NCI-H1417 treated with DMSO at 0.1 percent for 48 hours (cell line): Measurements from ENCODE around the gene PRKX.
"Not testable (repeated sequence)": the region's sequence is repeated elsewhere in the genome, so short reads cannot be mapped to it uniquely, and the experiment has no call there.

Source experiments
- DNase-seq: peaks from one replicate; lab custom pipeline; 2025; lab: John Stamatoyannopoulos, UW

Gene PRKX

DNA sequence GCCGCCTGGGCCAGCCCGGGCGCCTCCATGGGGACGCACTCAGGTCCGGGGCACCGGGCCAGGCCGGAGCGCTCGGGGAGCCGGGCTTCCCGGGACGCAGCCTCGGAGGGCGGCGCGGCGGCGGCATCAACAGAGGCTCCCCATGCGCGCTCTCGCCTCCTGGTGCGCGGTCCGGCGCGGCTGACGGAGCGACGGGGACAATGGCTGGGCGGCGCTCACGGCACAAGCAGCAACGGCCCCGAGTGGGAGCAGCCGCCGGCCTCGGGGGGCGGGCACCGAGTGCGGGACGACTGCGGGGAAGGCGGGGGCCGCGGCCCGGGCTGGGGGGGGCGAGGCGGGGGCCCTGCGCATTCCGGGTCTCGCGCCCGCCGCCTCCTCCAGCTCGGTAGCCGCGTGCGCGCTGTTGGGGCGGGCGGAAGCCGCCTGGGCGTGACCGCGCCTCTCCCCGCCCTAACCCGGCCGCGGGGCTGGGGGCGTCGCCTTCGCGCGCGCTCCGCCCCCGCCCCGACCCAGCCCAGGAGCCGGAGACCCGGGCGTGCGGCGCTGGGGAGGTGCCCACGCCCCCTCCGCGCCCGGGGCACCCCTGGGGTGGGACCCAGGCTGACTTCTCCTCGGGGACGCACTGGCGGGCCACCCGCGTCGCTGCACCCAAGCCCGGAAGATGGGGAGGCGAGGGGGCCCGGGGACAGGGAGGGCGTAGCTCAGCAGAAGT lies at the start of gene PRKX:
Gene PRKX, minus strand, starts transcription at position 425 of the 712 bp plus-strand sequence. Its CDS starts 396 bp downstream, at position 29.
- DNase-seq = no peak

DNA sequence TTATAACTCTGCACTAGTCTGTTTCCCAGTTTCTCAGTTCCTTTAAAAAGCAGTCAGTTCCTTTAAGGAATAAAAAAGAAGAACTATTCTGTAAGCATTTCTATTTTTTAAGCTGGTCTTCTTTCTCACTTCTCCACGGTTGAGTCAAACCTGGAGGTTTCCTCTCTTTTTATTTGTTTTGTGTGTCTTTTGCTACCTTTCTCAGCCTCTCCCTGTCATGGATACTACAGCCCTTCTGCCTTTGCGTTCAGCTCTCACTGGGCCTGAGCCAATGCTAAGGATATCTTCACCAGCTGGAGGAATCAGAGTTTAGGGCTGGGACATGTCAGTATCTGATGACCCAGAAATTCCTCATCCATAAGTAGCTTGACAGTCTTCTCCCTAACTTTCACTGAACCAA lies 49.7 kb upstream of the PRKX start:
- DNase-seq = no peak

DNA sequence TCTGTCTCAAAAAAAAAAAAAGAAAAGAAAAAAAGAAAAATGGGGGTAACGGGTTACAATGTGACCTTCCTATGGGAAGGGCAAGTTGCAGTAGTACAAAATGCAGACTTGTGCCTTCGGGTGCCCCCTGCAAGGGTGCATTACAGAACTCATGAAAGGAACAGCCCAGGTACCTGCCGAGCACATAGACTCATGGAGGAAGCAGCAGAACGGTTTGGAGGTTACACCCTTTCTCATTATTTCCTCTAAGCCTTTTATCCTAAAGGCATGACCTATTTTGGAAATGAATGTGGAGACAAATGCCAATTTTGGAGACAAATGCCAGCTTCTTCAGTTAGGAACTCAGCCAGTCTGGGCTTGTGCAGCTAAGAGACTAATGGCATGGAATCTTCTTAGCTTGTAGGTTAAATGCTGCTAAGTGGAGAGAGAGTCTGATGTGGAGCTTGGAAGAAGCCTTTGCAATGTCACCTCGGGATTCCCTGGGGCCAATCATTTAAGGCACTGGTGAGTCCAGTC lies 44.1 kb upstream of the PRKX start:
- DNase-seq = no peak

DNA sequence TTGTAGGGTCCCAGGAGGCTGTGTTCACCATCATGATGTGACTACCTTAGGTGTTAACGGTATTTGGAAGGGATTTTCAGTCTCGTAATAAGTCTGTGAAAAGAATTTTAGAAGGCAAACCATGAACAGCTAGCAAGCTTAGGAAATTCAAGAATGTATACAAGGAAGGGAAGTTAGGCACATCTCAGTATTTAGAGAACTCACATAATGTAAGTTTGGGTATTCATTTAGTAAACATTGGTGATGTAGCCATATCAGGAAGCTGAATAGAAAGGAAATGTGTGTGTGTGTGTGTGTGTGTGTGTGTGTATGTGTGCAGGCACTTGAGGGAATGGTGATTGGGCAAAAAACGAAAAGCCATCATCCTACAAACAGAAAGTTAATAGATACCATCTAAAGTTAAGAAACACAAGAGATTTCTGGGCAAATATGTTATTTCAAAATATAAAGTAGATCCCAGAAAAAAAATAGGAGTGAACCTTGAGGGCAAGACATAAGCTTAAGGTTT lies 34.7 kb upstream of the PRKX start:
- DNase-seq = no peak

DNA sequence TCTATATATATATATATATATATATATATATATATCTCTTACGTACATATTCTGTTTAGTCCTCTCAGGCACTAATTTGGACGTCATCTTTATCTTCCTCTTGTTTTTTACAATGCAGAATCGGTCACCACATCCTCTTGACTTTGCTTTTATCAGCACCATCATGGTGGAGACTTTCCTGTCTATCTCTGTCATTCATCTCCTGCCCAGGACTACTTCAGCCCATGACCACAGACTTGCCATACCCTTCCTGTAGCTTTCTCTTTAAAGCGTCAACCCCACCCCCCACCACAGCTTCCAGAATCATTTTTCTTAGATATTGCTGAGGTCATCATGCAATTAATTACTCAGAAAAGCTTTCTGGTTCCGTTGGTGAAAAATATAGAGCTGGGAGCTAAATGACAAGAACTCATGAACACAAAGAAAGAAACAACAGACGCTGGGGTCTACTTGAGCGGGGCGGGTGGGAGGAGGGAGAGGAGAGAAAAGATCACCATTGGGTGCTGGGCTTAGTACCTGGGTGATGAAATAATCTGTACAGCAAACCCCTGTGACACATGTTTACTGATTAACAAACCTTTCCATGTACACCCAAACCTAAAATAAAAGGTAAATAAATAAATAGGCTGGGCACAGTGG lies 30.5 kb upstream of the PRKX start:
- no peak for DNase-seq

DNA sequence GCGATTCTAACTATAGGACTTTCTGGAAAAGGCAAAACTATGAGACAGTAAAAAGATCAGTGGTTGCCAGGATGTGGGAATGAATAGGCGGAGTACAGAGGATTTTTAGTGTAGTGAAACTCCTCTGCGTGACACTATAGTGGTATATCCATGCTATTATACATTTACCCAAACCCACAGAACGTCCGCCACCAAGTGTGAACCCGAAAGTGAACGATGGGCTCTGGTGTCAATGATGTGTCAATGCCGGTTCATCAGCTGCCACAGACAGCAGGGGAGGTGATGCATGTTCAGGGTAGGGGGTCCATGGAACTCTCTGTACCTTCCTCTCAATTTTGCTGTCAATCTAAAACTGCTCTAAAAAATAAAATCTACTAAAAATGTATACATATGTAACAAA lies 27.5 kb upstream of the PRKX start:
- not testable (repeated sequence) for DNase-seq

DNA sequence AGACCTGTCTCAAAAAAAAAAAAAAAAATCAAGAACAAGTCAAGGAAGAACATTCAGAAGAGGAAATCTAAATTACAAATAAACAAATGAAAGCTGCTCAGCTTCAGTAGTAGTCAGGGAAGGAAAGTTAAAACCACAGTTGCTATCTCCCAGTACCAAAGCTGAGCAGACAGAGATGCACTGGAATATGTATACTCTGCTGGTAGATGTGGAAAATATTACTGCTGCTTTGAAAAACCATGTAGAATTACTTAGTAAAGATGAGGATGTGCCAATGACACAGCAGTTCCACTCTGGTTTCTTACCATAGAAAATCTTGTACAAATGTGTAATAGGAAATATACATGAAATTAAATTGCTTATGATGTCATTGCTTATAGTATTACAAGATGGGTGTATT lies 25.1 kb upstream of the PRKX start:
- DNase-seq = no peak

DNA sequence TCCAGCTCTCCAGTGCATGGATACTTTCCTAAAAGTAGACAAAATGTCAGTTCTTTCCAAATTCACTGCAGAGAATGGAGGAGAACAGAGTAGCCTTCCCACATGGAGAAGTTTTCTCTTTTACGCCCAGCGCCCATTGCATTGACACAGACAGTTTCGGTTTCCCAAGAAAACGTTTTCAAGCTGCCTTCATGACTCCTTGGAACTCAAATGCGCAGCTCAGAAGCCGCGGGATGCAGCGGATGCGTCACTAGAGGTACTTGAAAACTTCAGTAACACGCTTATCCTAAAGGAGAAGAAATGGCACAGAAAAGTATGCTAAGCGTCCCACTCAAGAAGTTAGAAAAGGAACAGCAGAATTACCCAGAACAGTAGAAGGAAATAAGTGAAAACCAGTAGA lies 23.1 kb upstream of the PRKX start:
- DNase-seq = not testable (repeated sequence)

DNA sequence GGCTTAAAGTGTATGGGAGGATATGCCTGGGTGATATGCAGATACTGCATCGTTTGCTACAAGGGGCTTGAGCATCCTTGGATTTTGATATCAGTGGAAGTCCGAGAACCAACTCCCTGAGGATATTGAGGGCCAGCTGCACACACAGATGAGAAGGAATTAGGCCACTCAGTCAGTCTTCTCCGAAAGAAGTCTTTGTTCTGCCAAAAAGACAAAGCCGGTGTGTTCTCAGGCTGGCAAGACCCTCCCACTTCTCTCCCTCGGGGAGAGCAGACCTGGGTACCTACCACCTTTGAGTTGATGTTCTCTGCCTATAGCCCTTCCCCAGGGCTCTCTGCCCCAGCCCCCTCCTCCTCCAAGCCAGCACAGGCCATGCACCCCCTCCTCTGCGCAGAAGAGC lies 22.4 kb upstream of the PRKX start:
- DNase-seq = not testable (repeated sequence)

DNA sequence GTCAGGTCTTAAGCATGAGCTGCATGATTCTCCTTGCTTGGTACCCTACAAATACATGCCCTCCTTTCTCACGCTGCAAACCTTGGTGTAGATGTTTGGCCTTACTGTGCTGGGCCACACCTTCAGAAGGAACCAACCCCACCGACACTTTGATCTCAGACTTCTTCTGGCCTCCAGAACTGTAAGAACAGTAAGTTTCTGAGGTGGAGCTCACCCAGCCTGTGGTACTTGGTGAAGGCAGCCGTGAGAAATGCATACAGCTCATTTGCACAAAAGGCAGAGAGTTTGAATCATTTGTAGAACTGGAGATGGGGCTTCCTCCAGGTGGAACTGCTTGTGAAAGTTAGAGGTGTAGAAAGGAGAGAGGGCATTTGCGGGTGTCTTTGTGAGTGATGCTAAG lies 21.0 kb upstream of the PRKX start:
- not testable (repeated sequence) for DNase-seq

DNA sequence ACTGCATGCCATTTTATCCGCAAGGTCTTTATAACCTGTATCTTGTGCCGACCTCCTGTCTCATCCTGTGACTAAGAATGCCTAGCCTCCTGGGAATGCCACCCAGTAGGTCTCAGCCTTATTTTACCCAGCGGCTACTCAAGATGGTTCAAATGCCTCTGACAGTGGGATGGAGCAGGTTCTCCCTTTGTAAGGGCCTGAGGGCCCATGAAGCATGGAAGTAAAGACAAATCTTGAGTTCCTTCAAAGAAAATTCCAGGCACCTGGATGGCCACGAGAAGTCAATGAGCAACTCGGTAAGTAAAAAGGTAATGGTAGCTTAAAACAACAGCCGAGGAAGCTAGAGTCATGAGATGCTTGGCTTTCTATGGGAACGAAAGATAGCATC lies 19.6 kb upstream of the PRKX start:
- DNase-seq = no peak

DNA sequence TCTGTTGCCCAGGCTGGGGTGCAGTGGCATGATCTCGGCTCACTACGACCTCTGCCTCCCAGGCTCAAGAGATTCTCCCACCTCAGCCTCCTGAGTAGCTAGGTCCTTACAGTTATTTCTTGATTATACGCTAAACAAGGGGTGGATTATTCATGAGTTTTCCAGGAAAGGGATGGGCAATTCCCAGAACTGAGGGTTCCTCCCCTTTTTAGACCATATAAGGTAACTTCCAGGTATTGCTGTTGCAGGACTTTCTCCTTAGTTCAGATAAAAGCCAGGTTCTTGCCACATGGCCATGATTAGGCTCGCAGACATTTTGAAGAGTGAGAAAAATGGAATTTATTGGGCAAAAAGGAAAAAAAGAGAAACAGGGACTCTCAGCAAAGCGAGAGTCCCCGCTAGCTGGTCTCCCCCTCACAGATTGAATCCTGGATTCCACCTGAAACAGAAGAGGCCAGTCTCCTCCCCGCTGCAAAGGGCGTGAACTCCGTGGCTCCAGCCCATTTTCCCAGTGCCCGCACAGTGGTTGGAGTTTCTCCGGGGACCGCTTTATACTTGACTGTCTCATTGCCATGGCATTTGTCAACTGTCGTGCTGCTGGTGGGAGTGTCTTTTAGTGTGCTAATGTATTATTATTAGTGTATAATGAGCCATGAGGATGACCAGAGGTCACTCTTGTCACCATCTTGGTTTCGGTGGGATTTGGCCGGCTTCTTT lies 19.0 kb upstream of the PRKX start:
- not testable (repeated sequence) for DNase-seq

DNA sequence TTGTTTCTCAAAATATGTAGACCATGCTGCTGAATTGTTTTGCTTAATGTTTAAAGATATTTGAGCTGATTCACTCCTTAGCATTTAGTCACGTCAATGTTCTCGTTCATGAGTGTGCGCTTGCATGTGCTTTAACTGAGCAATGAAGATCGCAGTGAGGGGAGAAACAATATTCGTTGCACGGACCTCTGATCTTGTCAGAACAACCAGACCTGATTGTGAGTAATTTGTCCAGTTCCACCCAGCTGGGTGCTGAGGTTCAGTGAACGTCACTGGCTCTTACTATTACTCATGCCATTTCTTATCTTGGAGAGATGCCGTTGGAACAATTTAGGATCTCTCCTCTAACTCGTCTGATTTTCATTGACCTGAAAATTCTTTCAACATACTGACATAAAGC lies 15.0 kb upstream of the PRKX start:
- DNase-seq = no peak

DNA sequence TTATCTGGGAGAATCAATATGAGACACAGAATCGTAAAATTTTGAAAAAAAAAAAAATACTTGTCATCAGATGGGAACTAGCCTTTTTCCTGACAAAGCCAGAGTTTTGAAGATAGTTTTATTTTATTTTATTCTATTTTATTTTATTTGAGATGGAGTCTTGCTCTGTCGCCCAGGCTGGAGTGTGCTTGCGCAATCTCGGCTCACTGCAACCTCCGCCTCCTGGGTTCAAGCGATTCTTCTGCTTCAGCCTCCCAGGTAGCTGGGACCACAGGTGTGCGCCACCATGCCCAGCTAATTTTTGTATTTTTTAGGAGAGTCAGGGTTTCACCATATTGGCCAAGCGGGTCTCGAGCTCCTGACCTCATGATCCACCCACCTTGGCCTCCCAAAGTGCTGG lies 10.0 kb upstream of the PRKX start:
- DNase-seq = not testable (repeated sequence)

DNA sequence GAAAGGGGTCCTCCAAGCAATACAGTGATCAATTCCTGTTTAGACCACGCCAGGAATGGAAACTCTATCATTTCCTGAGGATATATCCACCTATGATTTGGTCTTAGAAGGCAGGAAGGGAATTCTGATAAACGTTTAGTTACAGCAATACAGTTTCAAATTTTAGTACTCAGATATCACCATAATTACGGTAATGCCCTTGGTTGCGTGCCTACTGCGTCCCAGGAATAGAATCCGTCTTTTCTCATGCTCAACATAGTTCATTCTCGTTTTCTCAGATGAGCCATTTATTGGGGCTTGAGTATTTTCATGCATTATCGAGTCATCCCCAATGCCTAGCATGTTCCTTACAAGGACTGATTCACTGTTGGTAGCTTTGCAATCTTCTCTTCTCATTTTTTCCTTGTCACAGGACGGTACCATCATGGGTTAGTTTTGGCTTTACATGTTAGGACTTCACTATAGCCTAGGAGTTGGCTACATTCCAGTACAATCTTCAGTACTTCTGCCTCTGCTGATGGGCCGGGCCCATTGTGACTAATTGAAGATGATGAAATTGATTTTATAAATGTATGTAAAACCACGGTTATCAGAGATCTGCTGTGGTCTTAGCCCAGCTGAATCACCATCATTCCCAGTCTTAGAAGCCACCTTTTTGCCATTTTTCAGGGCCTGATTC lies 4.4 kb upstream of the PRKX start:
- no peak for DNase-seq

DNA sequence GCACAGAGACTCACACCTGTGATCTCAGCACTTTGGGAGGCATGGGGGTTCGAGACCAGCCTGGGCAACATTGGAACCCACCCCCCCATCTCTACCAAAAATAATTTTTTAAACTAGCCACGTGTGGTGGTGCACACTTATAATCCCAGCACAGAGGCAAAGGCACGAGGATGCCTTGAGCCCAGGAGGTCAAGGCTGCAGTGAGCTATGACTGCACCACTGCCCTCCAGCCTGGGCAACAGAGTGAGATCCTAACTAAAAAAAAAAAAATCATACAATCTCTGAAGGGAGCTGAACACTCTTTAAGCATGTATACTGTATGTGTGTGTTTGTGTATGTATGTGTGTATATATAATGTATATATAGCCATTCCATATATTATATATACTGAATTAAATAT lies 2.5 kb upstream of the PRKX start:
- no peak for DNase-seq

DNA sequence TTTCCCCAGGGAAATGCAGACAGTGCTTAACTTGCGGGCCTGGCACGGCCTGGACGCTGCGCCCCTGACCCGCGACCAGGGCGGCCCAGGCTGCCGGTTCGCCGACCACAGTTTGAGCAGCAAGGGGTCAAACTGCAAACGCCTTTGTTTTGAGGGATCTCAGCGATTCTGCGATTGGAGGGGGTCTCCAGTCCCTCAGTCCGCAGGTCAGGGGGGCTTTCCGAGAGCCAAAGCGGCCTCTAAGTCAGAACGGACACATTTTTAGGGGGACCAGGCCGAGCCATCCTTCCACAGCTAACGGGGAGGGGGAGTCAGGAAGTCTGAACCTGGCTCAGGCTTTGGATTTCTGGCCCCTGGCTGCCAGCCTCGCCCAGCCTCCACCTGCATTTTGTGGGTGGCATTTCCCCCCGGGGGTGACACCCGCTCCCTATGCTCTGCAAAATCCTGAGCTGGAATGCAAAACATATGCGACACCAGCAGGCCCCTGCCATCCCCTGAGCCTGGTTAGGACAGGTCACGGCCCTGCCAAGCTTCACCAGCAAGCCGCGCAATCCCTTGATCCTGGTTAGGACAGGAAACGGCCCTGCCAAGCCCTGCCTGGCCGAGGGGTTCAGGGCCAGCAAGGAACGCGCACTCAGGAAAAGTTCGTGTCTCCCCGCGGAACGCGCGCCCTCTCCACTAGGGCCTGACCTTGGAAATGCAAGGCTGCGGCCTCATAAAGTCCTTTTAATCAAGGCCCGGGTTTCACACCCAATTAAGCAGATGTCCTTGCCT lies 1.4 kb upstream of the PRKX start:
- DNase-seq = not testable (repeated sequence)

DNA sequence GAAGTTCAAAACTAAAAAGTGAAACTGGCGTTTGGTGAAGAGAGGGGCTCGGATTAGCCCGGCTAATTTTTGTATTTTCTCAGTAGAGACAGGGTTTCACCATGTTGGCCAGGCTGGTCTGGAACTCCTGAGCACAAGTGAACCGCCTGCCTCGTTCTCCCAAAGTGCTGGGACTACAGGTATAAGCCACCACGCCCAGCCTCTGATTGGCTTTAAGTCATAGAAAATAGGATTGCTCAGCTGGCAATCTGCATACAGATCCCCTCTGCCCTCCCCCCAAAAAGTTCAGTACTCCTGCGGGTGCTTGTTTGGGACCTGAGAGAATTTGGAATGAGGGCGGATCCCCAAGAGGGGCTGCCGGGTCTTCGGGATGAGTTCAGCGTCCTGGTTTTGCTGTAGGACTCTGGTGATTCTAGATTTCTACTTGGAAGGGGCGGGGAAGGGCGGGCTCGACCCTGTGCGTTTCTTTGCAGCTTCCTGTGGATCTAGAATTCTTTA lies 537 bp upstream of the PRKX start:
- no peak for DNase-seq

DNA sequence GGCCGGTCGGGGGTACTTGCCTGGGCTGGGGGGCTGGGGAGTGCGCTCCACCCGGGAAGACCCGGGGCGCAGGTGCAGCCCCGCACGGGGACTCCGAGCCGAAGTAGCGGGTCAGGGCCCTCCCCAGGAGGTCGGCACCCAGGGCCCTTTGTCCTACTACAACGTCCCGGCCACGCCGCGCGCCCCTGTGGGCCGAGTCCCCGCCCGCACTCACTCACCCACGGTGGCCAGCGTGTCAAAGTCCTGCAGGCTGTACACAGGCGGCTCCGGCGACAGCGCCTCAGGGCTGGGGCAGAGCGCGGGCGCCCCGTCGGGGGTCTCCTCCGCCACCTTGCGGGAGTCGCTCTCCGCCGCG lies 602 bp downstream of the PRKX start:
- no peak for DNase-seq

DNA sequence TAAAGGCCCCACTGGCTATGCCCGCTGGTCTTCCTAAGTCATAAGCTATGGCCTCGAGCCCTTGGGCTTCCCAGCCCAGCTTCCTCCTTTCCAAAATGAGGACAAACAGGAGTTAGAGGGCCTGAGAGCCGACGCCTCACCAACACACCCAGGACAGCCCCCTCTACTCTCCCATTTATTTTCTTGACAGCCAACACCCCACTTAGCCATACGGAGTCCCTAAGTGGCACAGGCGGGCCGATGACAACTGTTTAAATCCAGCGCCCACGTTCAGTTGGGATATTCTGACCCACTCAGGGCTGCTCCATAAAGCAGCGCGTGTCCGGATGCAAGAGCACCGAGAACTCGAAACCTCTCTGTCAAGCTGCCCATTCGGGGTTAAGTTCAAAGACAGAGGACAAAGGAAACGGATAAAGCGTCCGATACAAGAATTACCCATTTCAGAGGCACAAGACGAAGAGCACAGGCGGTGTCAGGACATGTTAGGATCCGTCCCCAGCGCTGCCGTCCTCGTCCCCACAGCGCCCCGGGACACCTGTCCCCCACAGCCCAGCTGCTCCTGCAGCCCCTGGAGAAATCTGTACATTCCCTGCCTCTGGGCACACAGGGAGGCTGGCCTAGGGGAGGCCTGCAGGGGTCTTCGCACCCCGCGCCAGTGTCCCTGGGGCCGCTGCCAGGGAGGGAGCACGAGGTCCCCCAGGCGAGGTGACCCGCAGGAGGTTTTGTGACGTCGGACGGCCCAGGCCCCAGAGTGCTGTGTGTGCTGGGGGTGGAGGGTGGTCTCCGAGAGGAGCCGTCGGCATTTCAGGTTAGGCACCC lies 1.2 kb downstream of the PRKX start:
- DNase-seq = no peak
